Measurements from ENCODE around the gene ZBTB16. TPM values are rescaled to one million over a fixed set of nuclear protein-coding genes. Genes with fewer than 3 reads are reported as not detected.

ZBTB16 gene
- total RNA-seq, 1 donor from 2014 or later = 171 TPM

DNA sequence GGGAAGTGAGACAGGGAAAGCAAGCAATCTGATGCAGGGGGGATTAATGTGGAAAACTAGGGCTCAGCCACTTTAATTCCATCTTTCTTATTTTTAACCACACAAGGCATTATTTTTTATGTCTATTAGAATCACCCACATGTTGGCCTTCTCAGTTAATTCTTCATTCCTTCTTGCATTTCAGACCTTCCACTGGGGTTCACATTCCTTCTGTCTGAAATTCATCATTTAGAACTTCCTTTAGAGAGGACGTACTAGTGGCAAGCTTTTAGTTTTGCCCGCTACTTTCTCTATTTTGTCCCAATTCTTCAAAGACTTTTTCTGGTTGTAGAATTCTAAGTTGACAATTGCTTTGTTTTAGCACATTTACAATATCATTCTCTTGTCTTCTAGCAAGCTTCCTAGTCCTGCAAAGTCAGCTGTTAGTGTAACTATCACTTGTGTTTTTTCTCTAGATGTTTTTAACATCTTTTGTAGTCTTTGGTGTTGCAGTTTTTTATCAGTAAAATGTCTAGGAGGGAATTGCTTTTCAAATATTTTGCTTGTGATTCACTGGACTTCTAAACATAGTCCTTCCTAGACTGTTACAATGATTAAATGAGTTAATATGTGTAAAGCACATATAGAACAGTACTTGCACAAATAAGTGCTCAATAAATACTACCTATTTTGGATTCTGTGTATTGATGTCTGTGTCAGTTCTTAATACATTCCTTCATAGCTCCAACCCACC is 231.2 kb downstream of the ZBTB16 start:
- TF ChIP-seq, protein P1, sequence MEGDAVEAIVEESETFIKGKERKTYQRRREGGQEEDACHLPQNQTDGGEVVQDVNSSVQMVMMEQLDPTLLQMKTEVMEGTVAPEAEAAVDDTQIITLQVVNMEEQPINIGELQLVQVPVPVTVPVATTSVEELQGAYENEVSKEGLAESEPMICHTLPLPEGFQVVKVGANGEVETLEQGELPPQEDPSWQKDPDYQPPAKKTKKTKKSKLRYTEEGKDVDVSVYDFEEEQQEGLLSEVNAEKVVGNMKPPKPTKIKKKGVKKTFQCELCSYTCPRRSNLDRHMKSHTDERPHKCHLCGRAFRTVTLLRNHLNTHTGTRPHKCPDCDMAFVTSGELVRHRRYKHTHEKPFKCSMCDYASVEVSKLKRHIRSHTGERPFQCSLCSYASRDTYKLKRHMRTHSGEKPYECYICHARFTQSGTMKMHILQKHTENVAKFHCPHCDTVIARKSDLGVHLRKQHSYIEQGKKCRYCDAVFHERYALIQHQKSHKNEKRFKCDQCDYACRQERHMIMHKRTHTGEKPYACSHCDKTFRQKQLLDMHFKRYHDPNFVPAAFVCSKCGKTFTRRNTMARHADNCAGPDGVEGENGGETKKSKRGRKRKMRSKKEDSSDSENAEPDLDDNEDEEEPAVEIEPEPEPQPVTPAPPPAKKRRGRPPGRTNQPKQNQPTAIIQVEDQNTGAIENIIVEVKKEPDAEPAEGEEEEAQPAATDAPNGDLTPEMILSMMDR (IDR thresholded peaks at IDR 0.05) = no peak
- no peaks in the 10 kb centered on the region for H3K9me3 ChIP-seq
- peaks cover 41% of the 10 kb centered on the region for H3K4me1 ChIP-seq
- no peaks in the 10 kb centered on the region for H3K27me3 ChIP-seq (ENCODE audit: low read depth)
- DNase-seq = no peak
- no peaks in the 10 kb centered on the region for H3K36me3 ChIP-seq
- intact Hi-C loops (cut with DNase I) = no loop called here
- ATAC-seq = no peak
- no peak overlapping the region for H3K4me3 ChIP-seq
- H3K27ac ChIP-seq = peak overlapping the region; percentile 48

DNA sequence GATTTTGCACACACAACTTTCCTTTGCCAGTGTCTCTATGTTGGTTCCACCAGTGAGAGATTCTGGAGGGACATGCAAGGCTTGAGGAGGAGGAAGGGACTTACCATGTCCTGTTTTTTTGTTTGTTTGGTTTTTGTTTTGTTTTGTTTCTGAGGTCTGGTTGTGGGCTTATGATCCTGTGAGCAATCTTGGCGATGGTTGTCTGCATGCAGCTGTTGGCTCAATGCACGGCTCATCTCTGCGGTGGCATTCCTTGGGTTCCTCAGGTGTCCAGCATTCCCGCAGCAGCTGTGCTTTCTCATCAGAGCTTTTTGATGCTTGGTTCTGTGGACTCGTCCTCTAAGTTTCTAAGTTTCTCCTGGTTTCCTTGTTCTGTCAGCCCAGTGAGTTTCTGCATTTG is 231.9 kb downstream of the ZBTB16 start:
- Histone ChIP-seq H3K9me3 (no peaks in the 10 kb centered on the region), H3K27me3 (ENCODE audit: low read depth) (no peaks in the 10 kb centered on the region), H3K27ac (peak overlapping the region; percentile 48), H3K4me3 (peak overlapping the region; percentile 2), H3K36me3 (no peaks in the 10 kb centered on the region), H3K4me1 (peaks cover 43% of the 10 kb centered on the region)
- no peak for DNase-seq
- intact Hi-C loops (cut with DNase I) = no loop called here
- TF ChIP-seq, protein P1 (IDR thresholded peaks at IDR 0.05) = no peak
- no peak for ATAC-seq

DNA sequence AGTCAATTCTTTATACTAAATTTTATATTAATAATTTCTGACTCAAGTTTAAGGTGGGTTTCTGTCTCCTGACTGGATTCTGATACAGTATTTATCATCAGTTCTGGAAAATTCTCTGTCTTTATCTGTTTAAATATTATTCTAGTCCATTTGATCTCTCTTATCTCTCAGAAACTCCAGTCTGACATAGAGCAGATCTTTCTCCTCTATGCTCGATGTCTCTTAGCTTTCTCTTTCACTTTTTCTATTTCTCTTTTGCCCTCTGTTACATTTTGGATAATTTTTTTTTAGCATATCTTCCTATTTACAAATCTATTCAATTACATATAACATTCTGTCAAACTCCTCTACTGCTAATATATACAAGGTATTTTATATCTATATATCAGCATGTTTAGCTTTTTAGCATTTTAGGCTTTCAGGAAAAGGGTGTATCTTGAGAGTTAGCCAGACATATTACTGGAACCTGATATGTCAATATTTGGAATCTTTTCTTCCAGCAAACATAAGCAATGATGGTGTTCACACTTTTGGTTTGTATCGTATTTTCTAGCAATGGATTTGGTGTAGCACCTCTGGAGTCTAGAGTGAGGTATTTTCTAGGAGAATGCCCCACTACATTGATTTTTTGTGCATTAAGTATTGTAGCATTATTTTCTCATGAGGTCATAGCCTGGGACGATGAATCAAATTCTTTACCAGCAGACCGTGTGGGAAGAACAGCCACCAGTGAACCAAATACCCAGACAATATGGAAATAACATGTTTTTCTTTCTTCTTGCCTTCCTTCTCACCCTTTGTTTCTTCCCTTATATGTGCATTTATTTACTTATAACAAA is 232.6 kb downstream of the ZBTB16 start:
- intact Hi-C loops (cut with DNase I) = no loop called here
- Histone ChIP-seq H3K27ac (peak overlapping the region; percentile 48), H3K4me3 (peak overlapping the region; percentile 2), H3K4me1 (peaks cover 43% of the 10 kb centered on the region), H3K27me3 (ENCODE audit: low read depth) (no peaks in the 10 kb centered on the region), H3K9me3 (no peaks in the 10 kb centered on the region), H3K36me3 (no peaks in the 10 kb centered on the region)
- ATAC-seq (no peak), DNase-seq (no peak)
- TF ChIP-seq, protein P1 (IDR thresholded peaks at IDR 0.05) = no peak

DNA sequence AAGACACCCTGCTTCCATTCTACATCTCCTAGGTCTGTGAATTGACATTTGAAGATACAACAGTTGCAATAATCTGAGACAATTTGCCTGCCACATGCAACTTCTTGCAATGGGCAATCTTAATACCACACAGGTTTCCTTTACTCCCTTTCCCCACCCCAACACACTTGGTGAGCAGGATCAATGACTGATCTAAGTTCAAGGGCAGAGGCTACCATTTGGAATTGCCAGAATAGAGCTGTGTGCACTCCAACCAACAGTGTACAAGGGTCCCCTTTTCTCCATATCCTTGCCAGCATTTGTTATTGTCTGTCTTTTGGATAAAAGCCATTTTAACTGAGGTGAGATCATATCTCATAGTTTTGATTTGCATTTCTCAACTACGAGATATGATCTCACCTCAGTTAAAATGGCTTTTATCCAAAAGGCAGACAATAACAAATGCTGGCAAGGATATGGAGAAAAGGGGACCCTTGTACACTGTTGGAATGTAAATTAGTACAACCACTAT is 233.7 kb downstream of the ZBTB16 start:
- peaks cover 43% of the 10 kb centered on the region for H3K4me1 ChIP-seq
- ATAC-seq (no peak), DNase-seq (no peak)
- no peak overlapping the region for H3K4me3 ChIP-seq
- no peaks in the 10 kb centered on the region for H3K36me3 ChIP-seq
- no peaks in the 10 kb centered on the region for H3K27me3 ChIP-seq (ENCODE audit: low read depth)
- no peaks in the 10 kb centered on the region for H3K9me3 ChIP-seq
- TF ChIP-seq, protein P1 (IDR thresholded peaks at IDR 0.05) = no peak
- H3K27ac ChIP-seq = peak overlapping the region; percentile 88
- intact Hi-C loops (cut with DNase I) = no loop called here

DNA sequence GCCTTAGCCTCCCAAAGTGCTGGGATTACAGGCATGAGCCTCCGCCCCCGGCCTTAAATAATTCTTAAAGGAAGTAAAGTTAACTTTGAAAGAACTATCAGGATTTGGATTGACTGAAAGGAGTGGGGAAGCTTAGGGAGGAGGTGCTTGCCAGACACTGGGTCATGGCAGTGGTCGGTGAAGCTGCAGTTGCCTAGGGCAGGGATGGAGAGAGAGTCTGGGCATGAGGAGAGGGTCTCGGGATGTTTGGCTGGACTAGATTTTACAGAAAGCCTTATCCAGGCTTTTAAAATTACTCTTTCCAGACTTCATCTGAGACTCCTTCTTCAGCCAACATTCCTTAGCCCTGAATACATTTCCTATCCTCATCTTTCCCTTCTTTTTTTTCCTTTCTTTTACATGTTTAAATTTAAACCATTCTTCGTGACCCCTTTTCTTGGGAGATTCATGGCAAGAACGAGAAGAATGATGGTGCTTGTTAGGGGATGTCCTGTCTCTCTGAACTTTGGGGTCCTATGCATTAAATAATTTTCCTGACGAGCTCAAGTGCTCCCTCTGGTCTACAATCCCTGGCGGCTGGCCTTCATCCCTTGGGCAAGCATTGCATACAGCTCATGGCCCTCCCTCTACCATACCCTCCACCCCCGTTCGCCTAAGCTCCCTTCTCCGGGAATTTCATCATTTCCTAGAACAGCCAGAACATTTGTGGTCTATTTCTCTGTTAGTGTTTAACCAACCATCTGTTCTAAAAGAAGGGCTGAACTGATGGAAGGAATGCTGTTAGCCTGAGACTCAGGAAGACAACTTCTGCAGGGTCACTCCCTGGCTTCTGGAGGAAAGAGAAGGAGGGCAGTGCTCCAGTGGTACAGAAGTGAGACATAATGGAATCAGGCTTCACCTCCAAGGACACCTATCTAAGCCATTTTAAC is 236.4 kb downstream of the ZBTB16 start, which contains the start of gene NNMT:
Gene NNMT, plus strand, starts transcription at position 724 of the 929 bp plus-strand sequence. Its CDS starts 158 bp downstream, at position 882.
- TF ChIP-seq, protein P1 (IDR thresholded peaks at IDR 0.05) = no peak
- peak; percentile 83 to 90 for ATAC-seq
- intact Hi-C loops (cut with DNase I) = no loop called here
- peak; percentile 63 for DNase-seq
- Histone ChIP-seq H3K27ac (peak within 1 kb of the TSS; percentile 88), H3K27me3 (ENCODE audit: low read depth) (no peaks in the 10 kb centered on the region), H3K4me1 (peaks cover 41% of the 10 kb centered on the region), H3K36me3 (no peaks in the 10 kb centered on the region), H3K9me3 (no peaks in the 10 kb centered on the region), H3K4me3 (peak within 1 kb of the TSS; percentile 53)

Measured in lower lobe of right lung (tissue), 2 donors.